ENCODE results near the gene LIG3. TPM values are rescaled to one million over a fixed set of nuclear protein-coding genes. Genes with fewer than 3 reads are reported as not detected.
"Not testable (repeated sequence)": the region's sequence is repeated elsewhere in the genome, so short reads cannot be mapped to it uniquely, and the experiment has no call there.

LIG3 gene
- total RNA-seq, 4 donors from 2014 or later: 9.8 to 44.5 (median 23.9) TPM

DNA sequence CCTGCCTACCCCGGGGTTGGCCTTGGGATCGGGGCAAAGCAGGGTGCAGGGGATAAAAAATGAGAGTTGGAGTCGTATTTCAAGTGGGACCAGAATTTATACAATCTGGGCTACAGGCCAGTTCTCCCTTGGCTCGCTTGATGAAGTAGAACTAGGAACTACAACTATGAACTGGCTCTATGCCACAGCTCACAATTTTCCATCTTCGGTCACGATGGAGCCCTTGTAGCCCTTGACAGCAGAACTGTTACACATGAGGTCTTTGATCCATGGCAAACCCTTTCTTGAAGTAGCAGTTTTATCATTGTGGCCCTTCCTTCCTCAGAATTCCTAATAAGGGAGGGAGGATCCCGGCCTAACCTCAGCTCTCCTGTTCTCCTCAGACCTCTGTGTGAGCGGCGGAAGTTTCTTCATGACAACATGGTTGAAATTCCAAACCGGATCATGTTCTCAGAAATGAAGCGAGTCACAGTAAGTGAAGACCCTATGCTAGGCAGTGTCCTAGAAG is 17.1 kb downstream of the LIG3 start:
- H3K4me1 ChIP-seq: peaks cover 0 to 31% (median 5%) of the 10 kb centered on the region in 4 donors
- in situ Hi-C loops (cut with MboI; ENCODE audit: low pct_ligation_motif_present in 1 of 4, low pct_unique_long_range_greater_than_20kb in 1 of 4, low sequenced_read_pairs in 3 of 4): loop anchor here (10.0 to 25.0 kb wide), 2 partner anchors 90 to 97 kb away; no protein-coding TSS in a partner anchor
- WGBS, 2 donors (ENCODE audit: low coverage in 1 of 2): 28 to 55% methylated on average over 3 to 11 of the region's 11 CpGs
- no peak overlapping the region for H3K4me3 ChIP-seq
- no peaks in the 10 kb centered on the region for H3K27me3 ChIP-seq
- intact Hi-C loops (cut with DNase I; ENCODE audit: low total_unique reads): no loop called here
- no peaks in the 10 kb centered on the region for H3K9me3 ChIP-seq
- H3K27ac ChIP-seq: peak overlapping the region; percentile 66 to 87 (median 76)
- TF ChIP-seq CTCF (IDR thresholded peaks at IDR 0.05) (no peak), POLR2AphosphoS5 (IDR thresholded peaks at IDR 0.05) (peak; percentile 32 to 71 (median 46)), EP300 (IDR thresholded peaks at IDR 0.05; ENCODE audit: low read depth) (peak; percentile 19)
- H3K36me3 ChIP-seq: peaks cover 0 to 16% (median 3%) of the 10 kb centered on the region in 4 donors
- DNase-seq: peak; percentile 38

DNA sequence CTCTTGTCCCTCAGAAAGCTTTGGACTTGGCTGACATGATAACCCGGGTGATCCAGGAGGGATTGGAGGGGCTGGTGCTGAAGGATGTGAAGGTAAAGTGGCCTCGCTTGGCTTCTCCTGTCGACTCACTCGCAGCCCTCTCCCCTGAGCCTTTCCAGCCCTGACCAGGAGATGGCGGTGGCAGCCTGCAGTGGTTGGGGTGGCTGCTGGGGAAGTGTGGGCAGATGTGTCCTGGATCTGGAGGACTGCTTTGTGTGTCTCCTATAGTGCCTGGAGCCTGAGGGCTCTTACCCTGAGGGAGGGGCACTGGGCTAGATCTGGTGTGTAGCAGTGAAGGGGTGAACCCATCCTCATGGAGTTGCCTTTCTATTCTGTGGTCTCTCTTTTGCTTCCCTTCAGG is 17.9 kb downstream of the LIG3 start:
- Histone ChIP-seq H3K4me3 (no peak overlapping the region), H3K27ac (peak overlapping the region; percentile 66 to 87 (median 76)), H3K9me3 (no peaks in the 10 kb centered on the region), H3K27me3 (no peaks in the 10 kb centered on the region), H3K36me3 (peaks cover 0 to 16% (median 2%) of the 10 kb centered on the region in 4 donors), H3K4me1 (peaks cover 0 to 31% (median 5%) of the 10 kb centered on the region in 4 donors)
- peak; percentile 80 for DNase-seq
- 30 to 31% methylated on average over 2 to 5 of the region's 5 CpGs for WGBS, 2 donors (ENCODE audit: low coverage in 1 of 2)
- intact Hi-C loops (cut with DNase I; ENCODE audit: low total_unique reads): loop anchor here (1.0 kb wide), 1 partner anchor 91 kb away; no protein-coding TSS in a partner anchor
- in situ Hi-C loops (cut with MboI; ENCODE audit: low pct_ligation_motif_present in 1 of 4, low pct_unique_long_range_greater_than_20kb in 1 of 4, low sequenced_read_pairs in 3 of 4): loop anchor here (10.0 to 25.0 kb wide), 2 partner anchors 89 to 97 kb away; no protein-coding TSS in a partner anchor
- TF ChIP-seq POLR2AphosphoS5 (IDR thresholded peaks at IDR 0.05) (peak in 1 of 3 donors; percentile 24), CTCF (IDR thresholded peaks at IDR 0.05) (peak; percentile 76 to 94 (median 79)), POLR2A (IDR thresholded peaks at IDR 0.05) (no peak)

DNA sequence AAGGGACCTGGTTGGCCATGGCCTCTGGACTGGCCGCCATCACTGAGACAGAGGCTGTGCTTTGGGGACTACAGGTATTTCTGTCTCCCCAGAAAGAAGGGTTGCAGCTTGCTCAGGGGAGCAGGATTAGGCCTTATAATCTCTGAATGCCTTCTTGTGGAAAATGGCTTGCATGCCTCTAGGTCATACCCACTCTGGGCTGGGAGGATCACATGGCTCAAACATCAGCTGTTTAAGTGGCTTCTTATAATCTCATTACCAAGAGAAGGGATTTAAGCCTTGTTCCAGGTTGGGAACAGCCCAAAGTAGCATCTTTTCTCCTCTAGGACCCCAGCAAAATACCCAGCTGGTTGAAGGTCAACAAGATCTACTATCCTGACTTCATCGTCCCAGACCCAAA is 19.1 kb downstream of the LIG3 start:
- in situ Hi-C loops (cut with MboI; ENCODE audit: low pct_ligation_motif_present in 1 of 4, low pct_unique_long_range_greater_than_20kb in 1 of 4, low sequenced_read_pairs in 3 of 4) (loop anchor here (10.0 to 25.0 kb wide), 2 partner anchors 88 to 95 kb away; no protein-coding TSS in a partner anchor), intact Hi-C loops (cut with DNase I; ENCODE audit: low total_unique reads) (no loop called here)
- Histone ChIP-seq H3K27ac (peak overlapping the region in 3 of 4 donors; percentile 75 to 87 (median 77)), H3K27me3 (no peaks in the 10 kb centered on the region), H3K4me1 (peaks cover 0 to 31% (median 5%) of the 10 kb centered on the region in 4 donors), H3K36me3 (peaks cover 0 to 9% (median 0%) of the 10 kb centered on the region in 4 donors), H3K9me3 (no peaks in the 10 kb centered on the region), H3K4me3 (no peak overlapping the region)
- TF ChIP-seq POLR2AphosphoS5 (IDR thresholded peaks at IDR 0.05): no peak
- no peak for TF ChIP-seq CTCF (IDR thresholded peaks at IDR 0.05)
- no peak for TF ChIP-seq EP300 (IDR thresholded peaks at IDR 0.05; ENCODE audit: low read depth)
- no peak for TF ChIP-seq POLR2A (IDR thresholded peaks at IDR 0.05)
- no peak for DNase-seq
- WGBS, 2 donors (ENCODE audit: low coverage in 1 of 2): 97% methylated on average over 2 of the region's 2 CpGs; no CpG with 5 or more reads in 1 of the 2 donors

GRCh38 chr17:35000965-35001364 is 20.7 kb downstream of the LIG3 start:
- DNase-seq; H3K9me3 ChIP-seq; intact Hi-C loops (cut with DNase I; ENCODE audit: low total_unique reads); H3K27me3 ChIP-seq; H3K4me3 ChIP-seq: not testable (repeated sequence)
- Histone ChIP-seq H3K4me1 (peaks cover 0 to 31% (median 5%) of the 10 kb centered on the region in 4 donors), H3K36me3 (peaks cover 0 to 13% (median 0%) of the 10 kb centered on the region in 4 donors), H3K27ac (peak overlapping the region in 3 of 4 donors; percentile 51 to 55 (median 52))
- 94% methylated on average over 14 of the region's 14 CpGs; no CpG with 5 or more reads in 1 of the 2 donors for WGBS, 2 donors (ENCODE audit: low coverage in 1 of 2)
- in situ Hi-C loops (cut with MboI; ENCODE audit: low pct_ligation_motif_present in 1 of 4, low pct_unique_long_range_greater_than_20kb in 1 of 4, low sequenced_read_pairs in 3 of 4): loop anchor here in 1 of 4 donors (10.0 kb wide), 1 partner anchor 64 kb away; the partner anchor contains the start of gene RFFL
